Left renal pelvis (tissue), 4 donors: Measurements from ENCODE around the gene LPP. TPM values are rescaled to one million over a fixed set of nuclear protein-coding genes. Genes with fewer than 3 reads are reported as not detected.
"Not testable (repeated sequence)": the region's sequence is repeated elsewhere in the genome, so short reads cannot be mapped to it uniquely, and the experiment has no call there.

Experiments
- DNase-seq, 4 donors: peaks; one replicate each; pipeline ENCODE4 v3.0.0-alpha.2; 2013; ENCODE audit warnings: low read depth in 4 of 4, low spot score in 3 of 4
- polyA plus RNA-seq, 4 donors: library from polyadenylated mRNA; unstranded; fragments of 120-200 nt; gene quantifications; one replicate each; pipeline ENCODE4 v1.2.1, GENCODE V29; 2013; ENCODE audit not compliant: insufficient read length in 4 of 4

LPP gene
- polyA plus RNA-seq, 4 donors: 21.3 to 31.3 (median 25.6) TPM

DNA sequence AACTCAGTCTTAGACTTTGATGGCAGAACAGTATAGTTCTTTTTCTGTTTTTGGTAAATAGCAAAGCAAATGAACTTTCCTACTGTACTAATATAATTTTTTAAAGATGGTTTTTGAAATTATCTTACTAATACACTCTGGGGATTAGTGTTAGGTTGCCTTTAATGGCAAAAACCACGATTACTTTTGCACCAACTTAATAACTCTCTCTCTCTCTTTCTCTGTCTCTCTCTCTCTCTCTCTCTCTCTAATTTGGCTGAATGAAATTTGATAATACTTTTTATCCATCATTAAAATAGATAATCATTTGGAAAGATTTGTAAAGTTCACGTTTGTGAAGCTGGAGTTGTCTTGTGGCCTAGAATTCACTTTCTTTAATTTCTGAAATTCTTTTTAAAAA, 257.8 kb downstream of the LPP start:
- no peak for DNase-seq

- no peak for DNase-seq
Measured at GRCh38 chr3:188415196-188415595, 261.2 kb downstream of the LPP start.

GRCh38 chr3:188416041-188416440, 262.1 kb downstream of the LPP start:
- DNase-seq: no peak

- no peak for DNase-seq
Measured at GRCh38 chr3:188417271-188417696, 263.3 kb downstream of the LPP start.

GRCh38 chr3:188417766-188418165, 263.8 kb downstream of the LPP start:
- DNase-seq: no peak

DNA sequence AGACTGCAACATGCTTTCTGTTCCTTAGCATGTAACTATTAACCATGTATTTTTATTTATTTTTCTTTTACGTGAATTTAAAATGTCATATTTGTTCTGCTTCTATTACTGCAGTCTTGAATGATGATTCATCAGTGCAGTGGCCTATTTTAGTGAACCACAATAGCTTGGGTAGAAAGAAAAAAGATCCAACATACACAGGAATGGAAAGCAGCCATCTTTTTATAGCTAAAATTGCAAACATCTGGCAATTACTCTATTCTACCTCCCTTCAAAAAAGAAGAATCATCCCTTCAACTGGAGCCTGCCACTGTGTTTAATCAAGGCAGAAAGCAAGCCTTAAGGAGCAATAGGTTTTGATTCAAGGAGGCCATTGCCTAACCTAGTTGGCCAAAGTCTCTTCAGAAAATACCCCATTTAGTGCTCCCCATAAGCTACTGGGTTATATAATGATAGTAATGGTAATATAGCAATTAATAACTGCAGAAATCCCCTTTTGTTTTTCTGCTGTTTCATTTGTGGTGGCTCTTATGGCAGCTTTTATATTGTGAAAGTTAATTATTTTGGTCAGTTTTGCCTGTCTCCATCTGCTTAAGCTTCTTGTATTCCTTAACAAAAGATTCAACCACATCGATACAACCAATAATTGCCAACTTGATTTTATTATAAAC, 267.3 kb downstream of the LPP start:
- DNase-seq: no peak

DNA sequence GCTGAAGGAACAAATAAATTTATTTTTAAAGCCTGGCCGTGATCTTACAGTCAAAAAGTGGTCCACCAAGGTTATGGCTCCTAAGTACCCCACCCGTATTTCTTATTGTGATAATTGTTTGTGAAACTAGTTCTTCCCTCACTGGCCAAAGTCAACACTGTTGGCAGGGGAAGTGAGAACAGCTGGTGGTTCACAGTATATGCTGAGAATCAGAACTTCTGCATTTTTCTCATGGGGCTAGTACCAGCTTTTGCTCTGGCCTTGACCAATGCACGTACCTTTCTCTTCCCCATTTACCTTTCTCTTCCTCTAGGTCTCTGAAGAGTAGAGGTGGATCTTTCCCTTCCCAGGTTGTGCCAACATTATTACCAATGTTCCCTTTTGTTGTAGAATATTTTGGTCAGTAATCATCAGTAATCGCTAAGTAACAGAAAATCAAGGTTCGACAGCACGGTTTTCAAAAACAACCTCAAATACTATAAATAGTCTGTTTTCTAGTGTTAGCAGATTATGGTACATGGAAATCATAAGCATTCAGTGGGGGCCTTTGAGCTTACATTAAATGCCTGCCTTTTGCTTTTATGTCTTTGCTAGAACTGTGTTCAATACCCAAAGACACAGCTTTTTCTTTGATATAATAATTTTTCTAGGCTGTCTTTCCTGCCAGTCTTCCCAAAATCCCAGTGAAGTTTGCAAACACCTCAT, 268.0 kb downstream of the LPP start:
- no peak for DNase-seq

DNA sequence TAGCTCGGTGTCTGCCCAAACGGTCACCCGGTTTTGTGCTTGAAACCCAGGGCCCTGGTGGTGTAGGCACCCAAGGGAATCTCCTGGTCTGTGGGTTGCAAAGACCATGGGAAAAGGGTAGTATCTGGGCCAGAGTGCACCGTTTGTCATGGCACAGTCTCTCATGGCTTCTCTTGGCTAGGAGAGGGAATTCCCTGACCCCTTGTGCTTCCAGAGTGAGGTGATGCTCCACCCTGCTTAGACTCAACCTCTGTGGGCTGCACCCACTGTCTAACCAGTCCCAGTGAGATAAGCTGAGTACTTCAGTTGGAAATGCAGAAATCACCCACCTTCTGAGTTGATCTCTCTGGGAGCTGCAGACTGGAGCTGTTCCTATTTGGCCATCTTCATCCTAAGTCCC, 274.0 kb downstream of the LPP start:
- DNase-seq: not testable (repeated sequence)

DNA sequence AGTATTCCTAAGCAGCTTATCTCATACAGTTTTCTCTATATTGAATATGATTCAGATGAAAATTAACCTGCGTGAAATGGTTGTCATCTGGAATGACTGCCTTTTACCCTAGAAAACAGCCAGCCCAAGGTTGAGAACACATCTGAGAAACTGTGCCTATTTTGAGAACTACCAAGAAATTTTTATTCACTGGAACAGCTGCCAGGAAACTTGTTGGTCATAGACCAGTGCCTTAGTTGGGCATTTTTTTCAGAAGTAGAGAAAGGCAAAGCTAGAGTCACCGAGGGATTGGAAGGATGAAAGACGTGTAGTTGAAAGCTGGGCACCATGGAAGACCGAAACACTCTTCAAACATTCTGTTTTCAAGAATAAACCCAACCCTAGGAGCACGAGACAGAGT, 277.1 kb downstream of the LPP start:
- no peak for DNase-seq

GRCh38 chr3:188431553-188431952, 277.6 kb downstream of the LPP start:
- no peak for DNase-seq

DNA sequence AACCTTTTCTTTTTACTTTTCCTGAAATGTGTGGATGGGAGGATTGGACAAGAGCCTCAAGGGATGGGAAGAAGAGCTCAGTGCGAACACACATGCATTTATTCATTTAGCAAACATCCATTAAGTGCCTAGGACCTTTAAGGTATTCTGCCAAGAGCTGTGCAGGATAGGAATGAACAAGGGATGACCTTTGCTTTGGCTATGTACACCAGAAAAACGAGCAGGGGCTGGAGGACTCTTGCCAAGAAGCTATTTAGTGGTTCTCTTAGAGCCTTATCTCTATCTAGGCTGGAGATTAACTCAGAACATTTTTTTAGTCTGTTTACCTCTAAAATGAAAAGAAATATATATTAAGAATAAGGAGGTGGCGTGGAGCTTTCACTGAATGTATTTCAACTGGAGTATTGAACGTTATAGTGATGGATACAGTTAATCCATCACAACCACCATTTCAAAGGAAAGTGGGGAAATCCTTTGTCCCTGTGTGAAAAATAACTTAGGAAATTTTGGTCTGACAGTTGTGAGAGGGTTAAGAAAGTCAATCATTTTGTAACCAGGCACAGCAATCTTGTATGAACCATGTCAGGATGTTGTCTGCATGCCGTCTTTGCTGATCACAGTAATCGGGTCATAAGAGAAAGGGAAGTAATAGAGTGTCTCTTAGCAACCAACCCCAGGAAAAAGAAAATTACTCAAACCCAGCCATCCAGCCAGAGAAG, 279.0 kb downstream of the LPP start:
- DNase-seq: no peak

GRCh38 chr3:188433521-188434150, 279.7 kb downstream of the LPP start:
- DNase-seq: no peak

- DNase-seq: no peak
Measured at GRCh38 chr3:188434594-188434993, 280.6 kb downstream of the LPP start.

GRCh38 chr3:188435266-188435665, 281.3 kb downstream of the LPP start:
- no peak for DNase-seq

GRCh38 chr3:188437926-188438325, 284.0 kb downstream of the LPP start:
- DNase-seq: no peak

DNA sequence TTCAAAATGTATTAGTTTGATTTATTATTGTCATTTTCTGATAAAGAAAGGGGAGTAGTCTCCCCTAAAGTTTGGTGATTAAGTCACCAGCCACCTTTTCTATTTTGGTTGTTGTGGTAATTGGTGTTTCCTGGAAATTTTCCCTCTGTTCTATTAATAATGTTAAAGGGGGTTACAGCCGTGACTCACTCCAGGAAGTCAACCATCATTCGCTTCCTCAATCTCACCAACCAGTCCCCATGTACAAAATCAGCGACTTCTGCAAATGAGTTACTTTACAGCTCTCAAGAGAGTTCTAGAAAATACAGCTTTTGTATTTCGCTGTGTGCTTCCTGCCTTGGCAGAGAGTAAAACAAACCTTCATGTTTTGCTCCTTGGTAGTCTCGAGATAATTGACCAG, 285.1 kb downstream of the LPP start:
- DNase-seq: no peak

- DNase-seq: no peak
Measured at GRCh38 chr3:188440340-188440972, 286.5 kb downstream of the LPP start.

DNA sequence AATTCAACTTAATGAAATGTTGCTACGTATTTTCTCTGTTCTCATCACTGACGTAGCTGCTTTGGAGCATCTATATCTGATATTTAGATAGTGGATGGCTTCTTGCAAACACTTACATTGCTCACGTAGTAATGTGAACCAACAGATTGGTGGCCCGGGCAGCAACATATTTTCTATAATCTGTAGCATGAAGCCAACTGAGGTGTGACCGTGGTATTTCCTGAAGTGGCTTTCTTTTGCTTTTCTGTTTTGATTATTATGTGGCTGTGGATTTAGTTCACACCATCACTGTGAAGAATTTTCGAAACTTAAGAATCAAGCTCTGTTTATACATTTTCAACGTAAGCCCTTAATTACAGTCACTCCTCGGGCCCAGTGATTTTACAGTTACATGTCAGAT, 288.5 kb downstream of the LPP start:
- no peak for DNase-seq

GRCh38 chr3:188445175-188445574, 291.2 kb downstream of the LPP start:
- DNase-seq: not testable (repeated sequence)

DNA sequence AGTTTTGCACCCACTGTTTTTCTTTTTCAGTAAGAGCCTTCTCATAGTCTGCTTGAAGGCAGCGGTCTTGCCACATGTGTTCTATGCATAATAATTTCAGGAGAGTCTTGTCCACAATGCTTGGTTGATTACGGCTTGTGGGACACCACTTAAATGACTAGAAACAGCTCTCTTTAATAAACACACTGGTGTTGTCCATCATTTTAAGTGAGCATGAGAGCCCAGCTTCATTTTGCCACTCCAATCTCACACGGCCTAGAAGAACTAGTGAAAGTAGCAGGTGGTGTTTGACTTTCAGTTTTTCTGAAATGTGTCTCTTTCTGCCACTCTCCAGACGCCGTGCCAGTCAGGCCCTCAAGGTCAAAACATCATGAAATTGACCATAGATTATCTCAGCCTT, 292.1 kb downstream of the LPP start:
- no peak for DNase-seq

- DNase-seq: no peak
Measured at GRCh38 chr3:188446766-188447165, 292.8 kb downstream of the LPP start.
